ENCODE results near the gene CHSY1. TPM values are rescaled to one million over a fixed set of nuclear protein-coding genes. Genes with fewer than 3 reads are reported as not detected.

Gene CHSY1
- total RNA-seq, 1 experiment from 2014 or later = 59.1 TPM

- H3K36me3 Mint-ChIP-seq = no peaks in the 10 kb centered on the region
- H3K27me3 Mint-ChIP-seq (ENCODE audit: low read depth) = no peaks in the 10 kb centered on the region
- H3K4me3 Mint-ChIP-seq = no peak overlapping the region
- ChIA-PET POLR2A (no interaction called here), CTCF (no interaction called here)
- no peak overlapping the region for H3K27ac Mint-ChIP-seq
- H3K4me1 Mint-ChIP-seq = peaks cover 12% of the 10 kb centered on the region
- DNase-seq (ENCODE audit: low spot score) (no peak), ATAC-seq (no peak)
- no peaks in the 10 kb centered on the region; the same call in 1 of the 2 replicates for H3K9me3 Mint-ChIP-seq
- TF ChIP-seq TEAD1 (CRISPR knock-in tag; IDR thresholded peaks at IDR 0.05) (no peak), GABPB1 (CRISPR knock-in tag; IDR thresholded peaks at IDR 0.05) (no peak), ZMAT4 (CRISPR knock-in tag; IDR thresholded peaks at IDR 0.05) (no peak), ZNF425 (CRISPR knock-in tag; conservative IDR thresholded peaks at IDR 0.05) (no peak), AFF4 (CRISPR knock-in tag; IDR thresholded peaks at IDR 0.05; ENCODE audit: borderline replicate concordance) (no peak), ZNF317 (CRISPR knock-in tag; IDR thresholded peaks at IDR 0.05; ENCODE audit: borderline replicate concordance, low read depth) (no peak), TEAD4 (CRISPR knock-in tag; IDR thresholded peaks at IDR 0.05) (no peak), NFE2L1 (CRISPR knock-in tag; IDR thresholded peaks at IDR 0.05) (no peak), ZSCAN18 (CRISPR knock-in tag; IDR thresholded peaks at IDR 0.05) (no peak), CBFB (CRISPR knock-in tag; IDR thresholded peaks at IDR 0.05; ENCODE audit: low read depth) (no peak), TP53 (CRISPR knock-in tag; IDR thresholded peaks at IDR 0.05) (no peak), ARID4B (CRISPR knock-in tag; IDR thresholded peaks at IDR 0.05; ENCODE audit: borderline replicate concordance) (no peak), GTF2I (CRISPR knock-in tag; conservative IDR thresholded peaks at IDR 0.05) (no peak; the same call in 1 of the 2 replicates), CREM (CRISPR knock-in tag; IDR thresholded peaks at IDR 0.05) (no peak), CREB1 (CRISPR knock-in tag; IDR thresholded peaks at IDR 0.05) (no peak), ZNF219 (CRISPR knock-in tag; IDR thresholded peaks at IDR 0.05; ENCODE audit: borderline replicate concordance) (no peak), NR1H2 (CRISPR knock-in tag; IDR thresholded peaks at IDR 0.05) (no peak), NFYB (CRISPR knock-in tag; conservative IDR thresholded peaks at IDR 0.05; ENCODE audit: low read depth) (no peak), ZNF416 (CRISPR knock-in tag; IDR thresholded peaks at IDR 0.05) (no peak)
Measured at GRCh38 chr15:101148166-101148880, 103.5 kb downstream of the CHSY1 start.

All from WTC11 (cell line).